Measurements from ENCODE around the gene KRT28.

The KRT28 gene

DNA sequence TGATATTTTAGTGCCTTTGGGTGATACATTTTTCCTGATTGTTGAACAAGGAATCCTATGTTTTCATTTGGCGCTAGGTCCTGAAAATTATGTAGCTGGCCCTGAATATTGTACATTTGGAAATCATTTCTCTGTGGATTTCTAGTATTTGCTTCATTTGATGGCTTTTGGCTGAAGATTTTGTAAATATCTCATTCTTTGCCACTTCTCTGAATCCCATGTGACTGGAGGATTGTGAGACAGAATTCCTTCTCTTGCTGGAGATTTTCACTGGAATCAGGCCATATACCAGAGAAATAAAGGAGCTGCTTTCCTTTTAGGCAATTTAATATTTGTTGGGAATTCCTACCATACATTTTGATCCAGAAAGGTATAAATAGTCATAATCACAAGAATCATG lies 8.6 kb downstream of the KRT28 start:
- H3K36me3 ChIP-seq (ENCODE audit: control insufficient read depth in 2 of 2, insufficient read depth in 1 of 2, low read length in 2 of 2) = no peaks in the 10 kb centered on the region
- ChIA-PET CTCF (interaction anchor here (0.6 to 3.3 kb wide), 14 partner anchors 9 to 374 kb away, joined by 3 to 26 read pairs (median 4); no protein-coding TSS in a partner anchor), POLR2A (no interaction called here)
- H3K27ac ChIP-seq (ENCODE audit: extremely low read depth, low read depth, low read length) = no peak overlapping the region
- no peaks in the 10 kb centered on the region for H3K4me1 ChIP-seq (ENCODE audit: control insufficient read depth, insufficient read depth, low read length)
- TF ChIP-seq IKZF3 (tag by site-specific recombination; IDR thresholded peaks at IDR 0.05) = no peak
- TF ChIP-seq ZNF654 (tag by site-specific recombination; IDR thresholded peaks at IDR 0.05; ENCODE audit: low read depth) = no peak
- no peak for TF ChIP-seq ZNF274 (IDR thresholded peaks at IDR 0.05; ENCODE audit: low read length)
- no peak for TF ChIP-seq ZNF274 (tag by site-specific recombination; IDR thresholded peaks at IDR 0.05; ENCODE audit: borderline replicate concordance)
- TF ChIP-seq ZNF747 (tag by site-specific recombination; IDR thresholded peaks at IDR 0.05) = no peak
- no peak for TF ChIP-seq TCF7L2 (IDR thresholded peaks at IDR 0.05; ENCODE audit: borderline replicate concordance, low read depth, low read length)
- no peak for TF ChIP-seq ZNF707 (tag by site-specific recombination; IDR thresholded peaks at IDR 0.05)
- TF ChIP-seq ZNF501 (tag by site-specific recombination; IDR thresholded peaks at IDR 0.05) = no peak
- TF ChIP-seq ZSCAN30 (tag by site-specific recombination; IDR thresholded peaks at IDR 0.05) = no peak
- TF ChIP-seq, protein P1, sequence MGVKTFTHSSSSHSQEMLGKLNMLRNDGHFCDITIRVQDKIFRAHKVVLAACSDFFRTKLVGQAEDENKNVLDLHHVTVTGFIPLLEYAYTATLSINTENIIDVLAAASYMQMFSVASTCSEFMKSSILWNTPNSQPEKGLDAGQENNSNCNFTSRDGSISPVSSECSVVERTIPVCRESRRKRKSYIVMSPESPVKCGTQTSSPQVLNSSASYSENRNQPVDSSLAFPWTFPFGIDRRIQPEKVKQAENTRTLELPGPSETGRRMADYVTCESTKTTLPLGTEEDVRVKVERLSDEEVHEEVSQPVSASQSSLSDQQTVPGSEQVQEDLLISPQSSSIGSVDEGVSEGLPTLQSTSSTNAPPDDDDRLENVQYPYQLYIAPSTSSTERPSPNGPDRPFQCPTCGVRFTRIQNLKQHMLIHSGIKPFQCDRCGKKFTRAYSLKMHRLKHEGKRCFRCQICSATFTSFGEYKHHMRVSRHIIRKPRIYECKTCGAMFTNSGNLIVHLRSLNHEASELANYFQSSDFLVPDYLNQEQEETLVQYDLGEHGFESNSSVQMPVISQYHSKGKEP (tag by site-specific recombination; IDR thresholded peaks at IDR 0.05) = no peak
- TF ChIP-seq ZNF24 (tag by site-specific recombination; IDR thresholded peaks at IDR 0.05) = no peak
- TF ChIP-seq ZBTB7A (tag by site-specific recombination; IDR thresholded peaks at IDR 0.05; ENCODE audit: low read depth) = no peak
- TF ChIP-seq OVOL3 (tag by site-specific recombination; IDR thresholded peaks at IDR 0.05) = no peak
- H3K9me3 ChIP-seq (ENCODE audit: control insufficient read depth, insufficient read depth, low read depth, low read length) = no peaks in the 10 kb centered on the region
- H3K4me3 ChIP-seq (ENCODE audit: low read depth, low read length) = no peak overlapping the region

DNA sequence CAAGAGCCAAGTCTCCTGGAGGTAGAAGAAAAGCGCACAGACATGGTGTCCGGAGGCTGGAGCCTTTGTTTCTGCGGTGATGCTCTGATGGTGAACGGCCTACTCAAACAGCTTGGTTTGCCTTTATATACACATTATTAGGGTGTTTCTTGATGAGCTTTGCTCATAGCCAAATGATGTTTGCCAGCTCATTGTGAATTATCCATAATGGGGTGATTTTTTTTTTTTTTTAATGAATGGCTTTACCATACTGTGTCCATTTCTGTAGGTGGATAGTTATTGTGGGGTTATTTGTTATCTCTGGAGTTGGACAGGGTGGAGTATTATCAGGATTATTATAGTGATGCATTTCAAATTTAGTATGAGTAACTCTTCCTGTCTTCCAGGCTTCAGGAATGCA lies 17.3 kb downstream of the KRT28 start, which contains the start of gene KRT27:
Gene KRT27, minus strand, starts transcription at position 101 of the 400 bp plus-strand sequence. Its CDS starts 57 bp downstream, at position 44.
- no peaks in the 10 kb centered on the region for H3K36me3 ChIP-seq (ENCODE audit: control insufficient read depth in 2 of 2, insufficient read depth in 1 of 2, low read length in 2 of 2)
- ChIA-PET CTCF (interaction anchor here (0.6 to 1.3 kb wide), 3 partner anchors 163 to 767 kb away, joined by 3 to 5 read pairs (median 5); no protein-coding TSS in a partner anchor), POLR2A (no interaction called here)
- no peaks in the 10 kb centered on the region for H3K4me1 ChIP-seq (ENCODE audit: control insufficient read depth, insufficient read depth, low read length)
- no peaks in the 10 kb centered on the region for H3K9me3 ChIP-seq (ENCODE audit: control insufficient read depth, insufficient read depth, low read depth, low read length)
- H3K4me3 ChIP-seq (ENCODE audit: low read depth, low read length) = no peak within 1 kb of the TSS
- H3K27ac ChIP-seq (ENCODE audit: extremely low read depth, low read depth, low read length) = no peak within 1 kb of the TSS
- TF ChIP-seq ZNF350 (tag by site-specific recombination; IDR thresholded peaks at IDR 0.05) (no peak), ZNF510 (tag by site-specific recombination; IDR thresholded peaks at IDR 0.05; ENCODE audit: insufficient replicate concordance) (no peak), ZEB2 (tag by site-specific recombination; IDR thresholded peaks at IDR 0.05) (no peak)

DNA sequence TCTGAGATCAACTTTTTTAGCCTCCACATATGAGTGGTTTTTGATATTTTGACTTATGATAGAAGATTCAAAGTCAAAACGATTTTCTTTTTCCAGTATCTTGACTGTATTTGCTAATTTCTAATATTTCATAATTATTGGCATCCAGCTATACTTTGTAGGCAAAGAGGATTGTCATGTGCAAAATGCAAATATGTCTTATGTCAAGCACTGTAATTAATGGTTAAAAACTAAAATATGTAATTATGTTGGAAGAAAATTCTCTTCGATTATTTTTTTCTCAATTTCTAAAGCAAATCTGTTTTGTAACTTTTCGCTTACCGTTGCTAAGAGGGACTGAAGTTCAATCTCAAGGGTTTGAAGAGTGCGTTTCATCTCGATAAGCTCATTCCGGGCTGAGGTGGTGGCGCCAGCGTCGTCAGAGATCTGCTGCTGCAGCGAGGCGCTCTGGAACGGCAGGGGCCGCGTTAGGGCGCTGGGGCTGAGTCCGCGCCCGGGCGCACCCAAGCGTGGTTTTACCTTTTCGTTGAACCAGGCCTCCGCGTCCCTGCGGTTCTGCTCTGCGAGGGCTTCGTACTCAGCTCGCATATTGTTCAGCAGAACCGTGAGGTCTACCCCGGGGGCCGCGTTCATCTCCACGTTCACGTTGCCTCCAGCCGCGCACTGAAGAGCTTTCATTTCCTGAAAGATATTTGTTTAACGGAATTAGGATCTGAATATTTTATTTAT lies 20.4 kb downstream of the KRT28 start:
- Histone ChIP-seq H3K36me3 (ENCODE audit: control insufficient read depth in 2 of 2, insufficient read depth in 1 of 2, low read length in 2 of 2) (no peaks in the 10 kb centered on the region), H3K27ac (ENCODE audit: extremely low read depth, low read depth, low read length) (no peak overlapping the region), H3K4me1 (ENCODE audit: control insufficient read depth, insufficient read depth, low read length) (no peaks in the 10 kb centered on the region), H3K9me3 (ENCODE audit: control insufficient read depth, insufficient read depth, low read depth, low read length) (no peaks in the 10 kb centered on the region), H3K4me3 (ENCODE audit: low read depth, low read length) (no peak overlapping the region)
- POLR2A ChIA-PET = no interaction called here
- CTCF ChIA-PET = interaction anchor here (0.7 to 1.7 kb wide), 3 partner anchors 12 to 884 kb away, joined by 3 to 7 read pairs (median 5); no protein-coding TSS in a partner anchor
- no peak for TF ChIP-seq ZNF621 (tag by site-specific recombination; IDR thresholded peaks at IDR 0.05)
- TF ChIP-seq ZNF600 (tag by site-specific recombination; IDR thresholded peaks at IDR 0.05) = 0 out of 2 replicates have a peak, but pooled peaks have one; percentile 29
- peak; percentile 71 for TF ChIP-seq ZBTB20 (tag by site-specific recombination; IDR thresholded peaks at IDR 0.05)
